NCI-H1930 (cell line): Measurements from ENCODE around the gene STRN4.

ENCODE experiments used
- DNase-seq, 2 experiments: peaks; one replicate each; lab custom pipeline; 2025; lab: John Stamatoyannopoulos, UW

Gene STRN4

GRCh38 chr19:46742926-46743480, 3.2 kb downstream of the STRN4 start:
- no peak for DNase-seq

GRCh38 chr19:46741447-46741846, 4.8 kb downstream of the STRN4 start:
- DNase-seq = no peak

- no peak for DNase-seq
Observed at GRCh38 chr19:46739290-46739771, 6.9 kb downstream of the STRN4 start.

GRCh38 chr19:46737761-46738171, 8.5 kb downstream of the STRN4 start:
- no peak for DNase-seq

- DNase-seq = no peak
Observed at GRCh38 chr19:46737298-46737654, 9.0 kb downstream of the STRN4 start.

GRCh38 chr19:46736531-46737297, 9.5 kb downstream of the STRN4 start:
- no peak for DNase-seq

GRCh38 chr19:46733690-46734292, 12.5 kb downstream of the STRN4 start:
- DNase-seq = no peak

- no peak for DNase-seq
Observed at GRCh38 chr19:46732966-46733689, 13.1 kb downstream of the STRN4 start.

- no peak for DNase-seq
Observed at GRCh38 chr19:46732172-46732938, 13.9 kb downstream of the STRN4 start.

GRCh38 chr19:46731584-46731983, 14.7 kb downstream of the STRN4 start:
- no peak for DNase-seq

- no peak for DNase-seq
Observed at GRCh38 chr19:46731007-46731501, 15.2 kb downstream of the STRN4 start.

- no peak for DNase-seq
Observed at GRCh38 chr19:46730595-46730994, 15.7 kb downstream of the STRN4 start.

- no peak for DNase-seq
Observed at GRCh38 chr19:46730187-46730586, 16.1 kb downstream of the STRN4 start.

- DNase-seq = no peak
Observed at GRCh38 chr19:46729696-46730095, 16.6 kb downstream of the STRN4 start.

- peak; percentile 17 to 65 for DNase-seq
Observed at GRCh38 chr19:46728693-46729339, 17.4 kb downstream of the STRN4 start.

GRCh38 chr19:46728208-46728607, 18.0 kb downstream of the STRN4 start:
- no peak for DNase-seq

GRCh38 chr19:46727757-46728156, 18.5 kb downstream of the STRN4 start:
- no peak for DNase-seq

- DNase-seq = no peak
Observed at GRCh38 chr19:46726971-46727501, 19.2 kb downstream of the STRN4 start.

GRCh38 chr19:46726551-46726950, 19.7 kb downstream of the STRN4 start:
- DNase-seq = no peak

- DNase-seq = no peak
Observed at GRCh38 chr19:46725859-46726393, 20.3 kb downstream of the STRN4 start.
